ENCODE data around the gene TAF8. TPM values are rescaled to one million over a fixed set of nuclear protein-coding genes. Genes with fewer than 3 reads are reported as not detected.
"Not testable (repeated sequence)": the region's sequence is repeated elsewhere in the genome, so short reads cannot be mapped to it uniquely, and the experiment has no call there.

TAF8 gene
- total RNA-seq, 2 donors from 2014 or later = 21.9 to 35.8 TPM

DNA sequence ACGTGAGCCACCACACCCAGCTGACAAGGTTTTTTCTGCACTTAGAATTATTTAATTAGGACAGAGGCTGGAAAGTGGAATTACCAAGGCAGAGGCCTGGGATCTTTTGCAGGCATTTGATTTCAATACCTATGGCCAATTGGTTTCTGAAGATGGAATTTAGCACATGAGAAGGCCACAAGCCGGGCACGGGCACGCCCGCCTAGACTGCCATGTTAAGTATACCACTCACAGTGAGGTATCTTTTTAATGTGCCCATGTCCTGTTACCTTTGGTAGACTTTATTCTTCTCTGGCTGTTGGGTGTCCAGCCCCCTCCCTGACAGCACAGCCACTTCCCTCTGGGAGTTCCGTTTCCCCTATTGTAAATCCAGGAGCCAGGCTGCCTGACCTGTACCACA, 18.0 kb upstream of the TAF8 start:
- no peak for DNase-seq (ENCODE audit: low spot score)
- Histone ChIP-seq H3K27ac (no peak overlapping the region), H3K4me1 (peaks cover 0 to 40% of the 10 kb centered on the region in 2 donors), H3K36me3 (no peaks in the 10 kb centered on the region), H3K4me3 (no peak overlapping the region), H3K27me3 (no peaks in the 10 kb centered on the region), H3K9me3 (no peaks in the 10 kb centered on the region)
- TF ChIP-seq, protein P1, sequence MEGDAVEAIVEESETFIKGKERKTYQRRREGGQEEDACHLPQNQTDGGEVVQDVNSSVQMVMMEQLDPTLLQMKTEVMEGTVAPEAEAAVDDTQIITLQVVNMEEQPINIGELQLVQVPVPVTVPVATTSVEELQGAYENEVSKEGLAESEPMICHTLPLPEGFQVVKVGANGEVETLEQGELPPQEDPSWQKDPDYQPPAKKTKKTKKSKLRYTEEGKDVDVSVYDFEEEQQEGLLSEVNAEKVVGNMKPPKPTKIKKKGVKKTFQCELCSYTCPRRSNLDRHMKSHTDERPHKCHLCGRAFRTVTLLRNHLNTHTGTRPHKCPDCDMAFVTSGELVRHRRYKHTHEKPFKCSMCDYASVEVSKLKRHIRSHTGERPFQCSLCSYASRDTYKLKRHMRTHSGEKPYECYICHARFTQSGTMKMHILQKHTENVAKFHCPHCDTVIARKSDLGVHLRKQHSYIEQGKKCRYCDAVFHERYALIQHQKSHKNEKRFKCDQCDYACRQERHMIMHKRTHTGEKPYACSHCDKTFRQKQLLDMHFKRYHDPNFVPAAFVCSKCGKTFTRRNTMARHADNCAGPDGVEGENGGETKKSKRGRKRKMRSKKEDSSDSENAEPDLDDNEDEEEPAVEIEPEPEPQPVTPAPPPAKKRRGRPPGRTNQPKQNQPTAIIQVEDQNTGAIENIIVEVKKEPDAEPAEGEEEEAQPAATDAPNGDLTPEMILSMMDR (IDR thresholded peaks at IDR 0.05) = no peak

DNA sequence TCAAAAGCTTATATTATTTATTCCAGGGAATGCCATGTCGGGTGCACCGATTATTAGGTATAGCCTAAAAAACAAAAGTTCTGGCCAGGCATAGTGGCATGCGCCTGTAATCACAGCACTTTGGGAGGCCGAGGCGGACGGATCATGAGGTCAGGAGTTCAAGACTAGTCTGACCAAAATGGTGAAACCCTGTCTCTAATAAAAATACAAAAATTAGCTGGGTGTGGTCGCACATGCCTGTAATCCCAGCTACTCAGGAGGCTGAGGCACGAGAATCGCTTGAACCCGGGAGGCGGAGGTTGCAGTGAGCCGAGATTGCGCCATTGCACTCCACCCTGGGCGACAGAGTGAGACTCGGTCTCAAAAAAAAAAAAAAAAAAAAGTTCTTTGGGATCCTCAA, 12.7 kb upstream of the TAF8 start:
- H3K4me3 ChIP-seq; DNase-seq (ENCODE audit: low spot score); H3K36me3 ChIP-seq; H3K27ac ChIP-seq; H3K9me3 ChIP-seq; H3K27me3 ChIP-seq: not testable (repeated sequence)
- peaks cover 0 to 28% of the 10 kb centered on the region in 2 donors for H3K4me1 ChIP-seq

DNA sequence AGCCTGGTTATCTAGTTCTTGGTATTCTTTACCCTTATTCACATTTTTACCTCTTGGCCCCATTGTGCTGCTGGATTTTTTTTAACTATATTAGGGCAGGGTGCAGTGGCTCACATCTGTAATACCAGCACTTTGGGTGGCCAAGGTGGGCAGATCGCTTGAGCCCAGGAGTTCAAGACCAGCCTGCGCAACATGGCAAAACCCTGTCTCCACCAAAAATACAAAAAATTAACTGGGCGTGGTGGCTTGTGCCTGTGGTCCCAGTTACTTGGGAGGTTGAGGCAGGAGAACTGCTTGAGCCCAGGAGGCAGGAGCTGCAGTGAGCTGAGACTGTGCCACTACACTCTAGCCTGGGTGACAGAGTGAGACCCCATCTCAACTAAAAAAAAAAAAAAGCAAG, 12.2 kb upstream of the TAF8 start:
- H3K27me3 ChIP-seq = no peaks in the 10 kb centered on the region
- no peaks in the 10 kb centered on the region for H3K9me3 ChIP-seq
- H3K4me3 ChIP-seq = no peak overlapping the region
- no peak for DNase-seq (ENCODE audit: low spot score)
- TF ChIP-seq, protein P1 (IDR thresholded peaks at IDR 0.05) = no peak
- peaks cover 0 to 33% of the 10 kb centered on the region in 2 donors for H3K4me1 ChIP-seq
- H3K27ac ChIP-seq = no peak overlapping the region
- H3K36me3 ChIP-seq = no peaks in the 10 kb centered on the region

DNA sequence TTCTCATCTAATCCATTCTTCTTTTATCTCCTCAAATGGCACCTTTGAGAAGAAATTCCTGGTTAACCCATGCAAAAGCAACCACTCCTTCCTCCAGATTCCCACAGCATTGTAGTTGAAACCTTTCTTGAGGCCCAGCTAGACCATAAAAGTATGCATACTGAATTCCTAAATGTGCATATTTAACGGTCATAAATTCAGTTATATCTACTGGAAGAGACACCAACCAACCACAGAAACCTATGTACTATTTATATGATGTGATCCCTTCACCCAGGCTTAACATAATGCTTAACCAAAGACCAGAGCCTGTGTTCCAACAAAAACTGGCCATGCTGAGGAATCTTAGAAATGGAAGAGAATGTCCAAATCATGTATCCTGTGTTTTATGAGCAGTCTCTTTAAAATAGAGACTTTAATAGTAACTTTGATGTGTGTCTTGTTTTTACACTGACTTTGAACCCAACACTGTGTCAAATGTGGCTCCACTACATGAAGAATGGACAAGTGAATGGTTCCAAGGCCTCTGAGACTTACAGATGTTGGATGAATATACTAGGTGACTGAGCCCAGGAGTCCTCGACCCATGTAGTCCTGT, 11.4 kb upstream of the TAF8 start:
- TF ChIP-seq, protein P1 (IDR thresholded peaks at IDR 0.05) = no peak
- DNase-seq (ENCODE audit: low spot score) = no peak
- no peaks in the 10 kb centered on the region for H3K36me3 ChIP-seq
- no peaks in the 10 kb centered on the region for H3K27me3 ChIP-seq
- no peaks in the 10 kb centered on the region for H3K9me3 ChIP-seq
- no peak overlapping the region for H3K4me3 ChIP-seq
- H3K4me1 ChIP-seq = peaks cover 0 to 41% of the 10 kb centered on the region in 2 donors
- H3K27ac ChIP-seq = no peak overlapping the region

DNA sequence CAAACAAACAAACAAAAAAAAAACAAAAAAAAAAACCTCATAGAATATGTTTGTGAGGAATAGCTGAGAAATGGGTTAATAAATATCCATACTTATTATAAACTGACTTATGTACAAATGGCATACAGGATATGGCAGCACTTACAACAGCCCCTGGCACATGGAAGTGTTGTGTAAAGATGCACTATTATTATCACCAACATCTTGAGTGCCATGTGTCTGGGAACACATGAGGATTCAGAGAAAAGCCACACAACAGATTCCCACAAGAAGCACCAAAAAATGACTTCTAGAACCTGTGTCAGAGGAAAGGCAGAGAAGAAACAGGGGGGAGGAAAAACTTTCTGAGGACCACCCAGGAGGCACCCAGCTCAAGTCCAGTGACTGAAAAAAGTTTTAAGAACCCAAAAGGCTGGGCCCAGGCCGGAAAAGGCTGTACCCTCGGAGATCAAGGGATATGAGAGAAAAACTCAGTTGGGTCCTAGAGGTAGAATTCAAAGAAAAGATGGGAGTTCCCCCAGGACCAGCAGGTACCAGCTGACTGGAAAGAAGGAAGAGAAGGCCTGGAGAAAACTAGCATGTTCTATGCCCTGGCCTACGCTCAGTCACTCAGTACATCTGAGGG, 9.4 kb upstream of the TAF8 start:
- DNase-seq (ENCODE audit: low spot score) = no peak
- TF ChIP-seq, protein P1 (IDR thresholded peaks at IDR 0.05) = no peak
- no peaks in the 10 kb centered on the region for H3K27me3 ChIP-seq
- H3K9me3 ChIP-seq = no peaks in the 10 kb centered on the region
- peak overlapping the region; percentile 29 to 48 for H3K27ac ChIP-seq
- H3K4me3 ChIP-seq = no peak overlapping the region
- H3K4me1 ChIP-seq = peaks cover 0 to 61% of the 10 kb centered on the region in 2 donors
- no peaks in the 10 kb centered on the region for H3K36me3 ChIP-seq

DNA sequence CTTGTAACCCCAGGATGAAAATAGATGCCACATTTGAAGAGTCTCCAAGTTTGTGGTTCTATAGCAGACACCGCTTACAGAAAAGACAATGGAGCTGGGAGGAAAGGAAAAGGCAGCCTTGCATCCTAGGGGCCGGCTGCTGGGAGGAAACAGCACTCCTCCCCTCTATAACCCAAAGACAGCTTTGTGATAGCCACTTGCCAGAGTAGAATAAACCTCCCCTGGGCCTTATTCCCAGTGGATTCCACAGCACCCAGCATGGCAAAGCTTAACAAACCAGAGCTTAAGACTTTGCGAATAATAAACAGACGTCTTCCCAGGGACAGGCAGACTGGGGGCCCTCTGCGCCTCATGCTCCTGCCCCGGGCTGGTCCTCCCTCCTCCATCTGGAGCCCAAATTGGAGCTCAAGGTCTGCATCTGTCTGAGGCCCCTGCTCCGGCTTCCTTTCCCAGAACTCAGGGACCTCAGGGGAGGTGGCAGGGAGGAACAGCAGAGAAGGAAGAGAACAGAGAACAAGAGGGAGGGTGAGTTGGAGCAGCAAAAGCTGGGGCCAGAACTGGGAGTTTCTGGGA, 8.8 kb upstream of the TAF8 start:
- no peaks in the 10 kb centered on the region for H3K9me3 ChIP-seq
- H3K27me3 ChIP-seq = no peaks in the 10 kb centered on the region
- no peak for DNase-seq (ENCODE audit: low spot score)
- peak overlapping the region; percentile 29 to 48 for H3K27ac ChIP-seq
- peaks cover 0 to 67% of the 10 kb centered on the region in 2 donors for H3K4me1 ChIP-seq
- TF ChIP-seq, protein P1 (IDR thresholded peaks at IDR 0.05) = no peak
- H3K36me3 ChIP-seq = no peaks in the 10 kb centered on the region
- H3K4me3 ChIP-seq = no peak overlapping the region

Data from right atrium auricular region (tissue), 2 donors.